Body of pancreas (tissue), 4 donors: ENCODE results near the gene LDLRAD4. TPM values are rescaled to one million over a fixed set of nuclear protein-coding genes. Genes with fewer than 3 reads are reported as not detected.

Source experiments
- ATAC-seq: fragments of 150-250 bp; one replicate; pipeline ENCODE4 v1.9.1; 2016
- DNase-seq, 4 donors: peaks; one replicate each; pipeline ENCODE4 v3.0.0-alpha.2; 2019
- H3K27ac ChIP-seq, 4 donors: fragments of 200-600 bp; sonication (generic); 1 replicate in 3 of 4; 2 replicates in 1 of 4; pipeline versions ENCODE4 v1.5.1 to v1.6.1; 2016 to 2019; ENCODE audit warnings: mild to moderate bottlenecking in 1 of 4, mixed read lengths in 1 of 4, moderate library complexity in 1 of 4
- H3K27me3 ChIP-seq, 2 donors: fragments of 200-600 bp; sonication (generic); one replicate each; pipeline ENCODE4 v1.6.0; 2016; ENCODE audit warnings: mild to moderate bottlenecking in 1 of 2
- H3K36me3 ChIP-seq, 2 donors: fragments of 200-600 bp; sonication (generic); replicated peaks in 1 of 2; 2 replicates each; pipeline ENCODE4 v1.5.1; 2016; ENCODE audit warnings: low read depth in 2 of 2; ENCODE audit not compliant: insufficient read depth in 1 of 2
- H3K4me1 ChIP-seq: fragments of 200-600 bp; sonication (generic); one replicate; pipeline ENCODE4 v1.6.0; 2016
- H3K4me3 ChIP-seq, 2 donors: fragments of 200-600 bp; sonication (generic); 1 replicate in 1 of 2; 2 replicates in 1 of 2; pipeline ENCODE4 v1.5.1; 2016 to 2019
- H3K9me3 ChIP-seq, 3 donors: fragments of 200-600 bp; sonication (generic); 1 replicate in 2 of 3; 2 replicates in 1 of 3; pipeline ENCODE4 v1.5.1; 2016
- CTCF ChIP-seq, 7 experiments: fragments of 450-650 bp in 4 of 7; fragments of 200-600 bp in 3 of 7; sonication (generic) in 3 of 7; IDR thresholded peaks; one replicate each; pipeline ENCODE4 v1.5.1; 2016 to 2019; ENCODE audit warnings: antibody characterized with exemption in 7 of 7
- POLR2A ChIP-seq, 3 donors: fragments of 450-650 bp; IDR thresholded peaks; one replicate each; pipeline ENCODE4 v1.6.1; 2016; ENCODE audit warnings: antibody characterized with exemption in 3 of 3, mild to moderate bottlenecking in 2 of 3
- WGBS, 2 donors: methylation state at CpG; one replicate each; pipeline ENCODE4 v1.1.5; 2017; 5-methylcytosine and 5-hydroxymethylcytosine counted together
- intact Hi-C: fragments of 100-400 bp; cut with DNase I; formaldehyde crosslinking; loops from one replicate; pipeline ENCODE4 v1.15.1; 2023
- total RNA-seq, 2 donors: library from RNA; depleted of rRNA; stranded (reverse); fragments of >200 nt; gene quantifications; one replicate each; pipeline ENCODE4 v1.1.0, GENCODE V29; 2016

Gene LDLRAD4
- total RNA-seq, 2 donors from 2014 or later = 8.6 to 35.9 TPM

- no peaks in the 10 kb centered on the region for H3K4me1 ChIP-seq
- H3K9me3 ChIP-seq = no peaks in the 10 kb centered on the region
- ATAC-seq (no peak), DNase-seq (no peak)
- H3K27ac ChIP-seq = no peak overlapping the region
- WGBS, 2 donors = 72 to 81% methylated on average over 14 of the region's 14 CpGs
- intact Hi-C loops = no loop called here
- no peaks in the 10 kb centered on the region for H3K27me3 ChIP-seq
- TF ChIP-seq POLR2A (IDR thresholded peaks at IDR 0.05) (no peak), CTCF (IDR thresholded peaks at IDR 0.05) (no peak)
- no peak overlapping the region for H3K4me3 ChIP-seq
- no peaks in the 10 kb centered on the region for H3K36me3 ChIP-seq
Observed at GRCh38 chr18:13568443-13569392, 350.2 kb downstream of the LDLRAD4 start.

DNA sequence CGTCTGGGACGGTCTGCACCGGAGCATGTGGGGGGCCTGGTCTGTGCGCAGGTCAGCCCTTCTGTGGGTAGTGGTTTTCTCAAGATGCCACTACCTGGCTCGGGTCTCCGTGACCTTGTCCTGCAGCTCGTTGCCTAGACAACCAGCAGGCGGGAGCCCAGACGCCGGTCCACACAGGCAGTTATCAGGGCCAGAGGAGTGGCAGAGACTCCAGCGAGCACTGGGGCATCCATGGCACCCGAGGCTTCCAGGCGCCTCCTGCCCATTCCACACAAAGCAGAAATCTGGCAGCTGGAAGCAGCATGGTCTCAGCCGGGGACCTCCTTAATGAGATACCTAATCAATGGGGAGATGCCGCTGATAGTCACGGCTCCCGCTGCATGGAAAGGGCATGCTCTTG, 351.7 kb downstream of the LDLRAD4 start:
- WGBS, 2 donors = 58 to 60% methylated on average over 17 of the region's 17 CpGs
- Histone ChIP-seq H3K27me3 (no peaks in the 10 kb centered on the region), H3K36me3 (no peaks in the 10 kb centered on the region), H3K27ac (no peak overlapping the region), H3K9me3 (no peaks in the 10 kb centered on the region), H3K4me3 (no peak overlapping the region), H3K4me1 (no peaks in the 10 kb centered on the region)
- intact Hi-C loops = no loop called here
- ATAC-seq (no peak), DNase-seq (no peak)
- TF ChIP-seq POLR2A (IDR thresholded peaks at IDR 0.05) = no peak
- no peak for TF ChIP-seq CTCF (IDR thresholded peaks at IDR 0.05)

DNA sequence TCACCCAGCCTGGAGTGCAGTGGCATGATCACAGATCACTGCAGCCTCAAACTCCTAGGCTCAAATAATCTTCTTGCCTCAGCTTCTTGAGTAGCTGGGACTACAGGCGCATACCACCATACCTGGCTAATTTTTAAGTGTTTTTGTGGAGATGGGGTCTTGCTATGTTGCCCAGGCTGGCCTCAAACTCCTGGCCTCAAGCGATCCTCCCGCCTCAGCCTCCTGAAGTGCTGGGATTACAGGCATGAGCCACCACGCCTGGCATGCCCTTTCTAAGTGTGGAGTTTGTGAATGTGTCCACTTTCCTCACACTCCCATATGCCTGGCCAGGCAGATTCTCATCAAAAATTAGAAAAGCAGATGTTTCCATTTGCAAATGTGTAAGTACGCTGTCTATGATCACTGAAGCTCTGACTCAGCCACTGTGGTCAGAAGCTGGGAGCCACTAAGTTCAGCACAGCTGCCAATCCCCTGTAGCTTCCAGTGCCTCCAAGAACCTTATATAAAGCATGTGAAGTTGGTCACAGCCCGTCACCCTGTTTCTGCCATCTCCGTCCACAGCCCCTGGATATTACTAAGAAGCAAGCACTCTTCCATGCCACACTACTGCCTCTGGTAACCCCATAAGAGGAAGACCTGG, 352.4 kb downstream of the LDLRAD4 start:
- no peaks in the 10 kb centered on the region for H3K36me3 ChIP-seq
- H3K27ac ChIP-seq = no peak overlapping the region
- H3K4me1 ChIP-seq = no peaks in the 10 kb centered on the region
- DNase-seq (no peak), ATAC-seq (no peak)
- H3K4me3 ChIP-seq = no peak overlapping the region
- WGBS, 2 donors = 90 to 95% methylated on average over 6 to 7 of the region's 7 CpGs
- TF ChIP-seq CTCF (IDR thresholded peaks at IDR 0.05) = no peak
- no peak for TF ChIP-seq POLR2A (IDR thresholded peaks at IDR 0.05)
- H3K27me3 ChIP-seq = no peaks in the 10 kb centered on the region
- intact Hi-C loops = no loop called here
- no peaks in the 10 kb centered on the region for H3K9me3 ChIP-seq

DNA sequence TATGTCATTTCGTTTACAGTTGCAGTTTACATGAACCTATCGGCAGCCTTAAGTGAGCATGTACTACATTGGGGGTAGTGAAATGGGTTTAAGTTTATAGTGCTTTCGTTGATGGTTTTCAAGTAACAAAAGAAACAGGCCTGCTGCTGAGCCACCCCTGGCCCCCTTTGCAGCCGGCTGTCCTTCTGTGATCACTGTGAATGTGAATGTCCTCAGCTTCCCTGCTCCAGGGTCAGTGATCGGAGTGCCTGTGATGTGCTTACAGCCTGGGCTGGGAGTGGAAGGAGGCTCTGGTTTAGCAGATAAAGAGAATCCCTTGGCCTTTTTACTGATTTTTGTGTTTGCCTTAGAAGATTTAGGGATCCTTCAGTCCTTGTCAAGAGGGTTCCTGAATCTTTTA, 353.6 kb downstream of the LDLRAD4 start:
- H3K4me1 ChIP-seq = no peaks in the 10 kb centered on the region
- intact Hi-C loops = no loop called here

More for the DNA sequence above, 353.6 kb downstream of the LDLRAD4 start:
- TF ChIP-seq CTCF (IDR thresholded peaks at IDR 0.05) (no peak), POLR2A (IDR thresholded peaks at IDR 0.05) (no peak)
- Histone ChIP-seq H3K27ac (no peak overlapping the region), H3K4me3 (no peak overlapping the region), H3K36me3 (no peaks in the 10 kb centered on the region), H3K9me3 (no peaks in the 10 kb centered on the region), H3K27me3 (no peaks in the 10 kb centered on the region)
- ATAC-seq (no peak), DNase-seq (no peak)
- WGBS, 2 donors = 84 to 92% methylated on average over 5 of the region's 5 CpGs
